SK-N-SH (cell line): ENCODE data around the gene IL11. TPM values are rescaled to one million over a fixed set of nuclear protein-coding genes. Genes with fewer than 3 reads are reported as not detected.

ENCODE experiments used
- CTCF ChIA-PET: fragments of 300-600, 350-600 bp; formaldehyde crosslinking; extraction: SDS; loops from one replicate; lab custom pipeline; 2021; lab: Yijun Ruan, JAX
- POLR2A ChIA-PET: fragments of 350-600 bp; sonication (Branson Sonifier 250); formaldehyde crosslinking; extraction: SDS; loops from one replicate; lab custom pipeline; 2020; ENCODE audit warnings: antibody characterized with exemption, inconsistent platforms; lab: Yijun Ruan, JAX
- DNase-seq: peaks from one replicate; pipeline ENCODE4 v3.0.0; 2012
- H2AFZ ChIP-seq: fragments of 200-600 bp; sonication (generic); 2 replicates; pipeline ENCODE4 v1.8.1; 2016; ENCODE audit warnings: antibody characterized with exemption, mild to moderate bottlenecking, low read depth
- H3F3A ChIP-seq: fragments of 200-600 bp; sonication (generic); replicated peaks from 2 replicates; pipeline ENCODE3; 2016; ENCODE audit warnings: antibody characterized with exemption, mild to moderate bottlenecking; ENCODE audit not compliant: insufficient read depth
- H3K27ac ChIP-seq, 2 experiments: fragments of 200-500 bp in 1 of 2; fragments of 200-600 bp in 1 of 2; sonication (Bioruptor generic) in 1 of 2; sonication (generic), shearing (Covaris generic) in 1 of 2; 2 replicates each; pipeline versions ENCODE4 v1.5.1 to v1.6.1; 2014 to 2016; ENCODE audit warnings: low read depth in 2 of 2, inconsistent platforms in 1 of 2, low read length in 1 of 2, mild to moderate bottlenecking in 1 of 2, mixed read lengths in 1 of 2
- H3K27me3 ChIP-seq: fragments of 200-600 bp; sonication (generic), shearing (Covaris generic); 2 replicates; pipeline ENCODE4 v1.6.1; 2016; ENCODE audit warnings: mixed run types; ENCODE audit not compliant: insufficient read depth
- H3K36me3 ChIP-seq, 2 experiments: fragments of 200-500 bp in 1 of 2; fragments of 200-600 bp in 1 of 2; sonication (Bioruptor generic) in 1 of 2; sonication (generic) in 1 of 2; replicated peaks in 1 of 2; 2 replicates each; pipeline versions ENCODE3 to v1.5.1; 2014 to 2016; ENCODE audit warnings: low read length in 1 of 2, mild to moderate bottlenecking in 1 of 2; ENCODE audit not compliant: insufficient read depth in 2 of 2, control insufficient read depth in 1 of 2
- H3K4me1 ChIP-seq, 2 experiments: fragments of 200-500 bp in 1 of 2; fragments of 200-600 bp in 1 of 2; sonication (Bioruptor generic) in 1 of 2; sonication (generic), shearing (Covaris generic) in 1 of 2; 2 replicates each; pipeline versions ENCODE4 v1.5.1 to v1.6.1; 2014 to 2016; ENCODE audit warnings: low read depth in 1 of 2, low read length in 1 of 2, mixed run types in 1 of 2; ENCODE audit not compliant: insufficient read depth in 2 of 2, control insufficient read depth in 1 of 2
- H3K4me2 ChIP-seq: fragments of 200-600 bp; sonication (generic), shearing (Covaris generic); 2 replicates; pipeline ENCODE4 v1.6.1; 2017; ENCODE audit warnings: mixed run types
- H3K4me3 ChIP-seq, 2 experiments: fragments of 200-500 bp in 1 of 2; fragments of 200-600 bp in 1 of 2; sonication (Bioruptor generic) in 1 of 2; sonication (generic), shearing (Covaris generic) in 1 of 2; 2 replicates each; pipeline versions ENCODE4 v1.5.1 to v1.8.1; 2014 to 2016; ENCODE audit warnings: low read depth in 2 of 2, inconsistent platforms in 1 of 2, low read length in 1 of 2, mild to moderate bottlenecking in 1 of 2, mixed read lengths in 1 of 2, moderate library complexity in 1 of 2
- H3K79me2 ChIP-seq: fragments of 200-600 bp; sonication (generic); 2 replicates; pipeline ENCODE4 v1.8.1; 2017; ENCODE audit warnings: mild to moderate bottlenecking; ENCODE audit not compliant: insufficient read depth
- H3K9ac ChIP-seq: fragments of 200-600 bp; sonication (generic); 2 replicates; pipeline ENCODE4 v1.6.1; 2017; ENCODE audit warnings: mixed run types
- H3K9me2 ChIP-seq: fragments of 200-600 bp; sonication (generic); 2 replicates; pipeline ENCODE4 v1.6.1; 2017; ENCODE audit warnings: mixed run types
- H3K9me3 ChIP-seq: fragments of 200-600 bp; sonication (generic); 2 replicates; pipeline ENCODE4 v1.6.1; 2017; ENCODE audit warnings: mixed run types, mild to moderate bottlenecking, moderate library complexity
- H4K20me1 ChIP-seq: fragments of 200-600 bp; sonication (generic); 2 replicates; pipeline ENCODE4 v1.6.1; 2017; ENCODE audit warnings: mild to moderate bottlenecking, mixed run types; ENCODE audit not compliant: insufficient read depth
- EP300 ChIP-seq, 2 experiments: IDR thresholded peaks; 2 replicates each; pipeline versions ENCODE4 v1.4.0 to v1.6.1; 2012; ENCODE audit warnings: borderline replicate concordance in 1 of 2, low read depth in 1 of 2, low read length in 1 of 2
- EZH2phosphoT487 ChIP-seq: fragments of 200-600 bp; sonication (generic); IDR thresholded peaks from 2 replicates; pipeline ENCODE4 v1.6.1; 2017; ENCODE audit warnings: low read depth, mixed run types, mild to moderate bottlenecking, antibody characterized with exemption, moderate library complexity, borderline replicate concordance
- FOXJ3 ChIP-seq: sonication (generic); formaldehyde crosslinking; IDR thresholded peaks from 2 replicates; pipeline ENCODE4 v1.5.1; 2020; ENCODE audit warnings: mild to moderate bottlenecking, missing genetic modification reagents
- GABPA ChIP-seq: IDR thresholded peaks from 2 replicates; pipeline ENCODE4 v1.4.0; 2012; ENCODE audit warnings: low read depth, mild to moderate bottlenecking
- GATA2 ChIP-seq: sonication (generic); formaldehyde crosslinking; IDR thresholded peaks from 2 replicates; pipeline ENCODE4 v1.5.0; 2020; ENCODE audit warnings: mild to moderate bottlenecking, missing genetic modification reagents
- MEF2A ChIP-seq: IDR thresholded peaks from 2 replicates; pipeline ENCODE4 v1.4.0; 2012; ENCODE audit warnings: low read depth, borderline replicate concordance
- NFIC ChIP-seq: IDR thresholded peaks from 2 replicates; pipeline ENCODE4 v1.4.0; 2012; ENCODE audit warnings: borderline replicate concordance
- NRF1 ChIP-seq: IDR thresholded peaks from 2 replicates; pipeline ENCODE4 v1.6.1; 2012; ENCODE audit warnings: low read depth, mild to moderate bottlenecking, low read length
- POLR2AphosphoS5 ChIP-seq: IDR thresholded peaks from 2 replicates; pipeline ENCODE4 v1.6.1; 2012; ENCODE audit warnings: low read depth, low read length
- RCOR1 ChIP-seq: fragments of 150-350 bp; IDR thresholded peaks from 2 replicates; pipeline ENCODE4 v1.6.1; 2017; ENCODE audit warnings: antibody characterized with exemption, low read length
- RFX5 ChIP-seq: IDR thresholded peaks from 2 replicates; pipeline ENCODE4 v1.6.1; 2012; ENCODE audit warnings: mild to moderate bottlenecking, improper control_type of control experiment, low read length
- RXRA ChIP-seq: IDR thresholded peaks from 2 replicates; pipeline ENCODE4 v1.4.0; 2012; ENCODE audit warnings: low read depth, mild to moderate bottlenecking, borderline replicate concordance
- SIN3A ChIP-seq: IDR thresholded peaks from 2 replicates; pipeline ENCODE4 v1.6.1; 2012; ENCODE audit warnings: low read depth, mild to moderate bottlenecking, low read length, moderate library complexity, borderline replicate concordance
- TEAD4 ChIP-seq: IDR thresholded peaks from 2 replicates; pipeline ENCODE4 v1.4.0; 2012; ENCODE audit warnings: mild to moderate bottlenecking, borderline replicate concordance; ENCODE audit not compliant: insufficient read depth
- USF1 ChIP-seq: IDR thresholded peaks from 2 replicates; pipeline ENCODE4 v1.4.0; 2012; ENCODE audit warnings: low read depth, borderline replicate concordance
- USF2 ChIP-seq: fragments of 150-350 bp; IDR thresholded peaks from 2 replicates; pipeline ENCODE4 v1.6.1; 2017; ENCODE audit warnings: antibody characterized with exemption, low read length, low read depth, borderline replicate concordance
- WGBS: methylation state at CpG from one replicate; pipeline ENCODE4 v1.1.6; 2017; ENCODE audit warnings: low lambda C conversion rate; 5-methylcytosine and 5-hydroxymethylcytosine counted together
- polyA plus RNA-seq, 3 experiments: library from polyadenylated mRNA; depleted of rRNA; stranded (reverse); fragments of >200 nt; gene quantifications; 2 replicates each; pipeline ENCODE4 v1.2.3, GENCODE V29; 2012
- TF ChIP-seq, protein P1 (sequence below): IDR thresholded peaks from 2 replicates; pipeline ENCODE4 v1.4.0; 2012; ENCODE audit warnings: low read depth
- TF ChIP-seq, protein P2 (sequence below): fragments of 200-600 bp; sonication (generic); IDR thresholded peaks from 2 replicates; pipeline ENCODE4 v1.6.1; 2017; ENCODE audit warnings: antibody characterized with exemption, mild to moderate bottlenecking, moderate library complexity

IL11 gene
- polyA plus RNA-seq, 1 of the 3 experiments (the other 2 are of a cell fraction), result 13.2 TPM

DNA sequence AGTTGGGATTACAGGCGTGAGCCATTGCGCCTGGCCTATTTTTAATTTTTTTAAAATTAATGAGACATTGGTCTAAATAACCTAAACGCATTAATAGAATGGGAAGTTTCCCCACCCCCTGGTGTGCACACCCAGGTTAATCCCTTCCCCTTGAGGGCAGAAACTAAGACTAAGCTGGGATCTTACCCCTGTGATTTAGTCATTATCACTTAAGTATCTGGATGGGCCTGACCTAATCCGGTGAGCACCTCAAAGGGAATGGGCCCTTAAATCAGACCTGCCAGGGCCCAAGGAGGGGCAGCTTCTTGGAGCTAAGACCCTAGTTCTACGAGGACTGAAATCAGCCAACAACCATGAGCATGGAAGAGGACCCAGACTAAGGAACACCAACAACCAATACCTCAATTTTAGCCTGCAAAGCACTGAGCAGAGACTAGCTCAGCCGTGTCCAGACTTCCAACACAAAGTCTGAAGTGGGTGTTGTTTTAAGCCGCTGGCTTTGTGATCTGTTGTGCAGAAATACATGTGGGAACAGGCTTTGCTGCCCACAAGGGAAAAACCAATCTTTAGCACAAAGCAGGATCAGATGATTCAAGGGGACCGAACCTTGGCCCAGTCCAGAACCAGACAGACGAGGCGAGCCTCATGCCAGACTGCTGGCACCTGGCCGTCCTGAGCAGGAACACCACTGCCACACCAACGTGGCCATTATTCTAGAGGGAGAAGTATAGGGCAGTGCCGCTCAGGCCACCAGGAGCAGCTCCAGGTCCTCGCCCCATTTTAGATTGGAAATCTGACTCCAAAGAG, 30.2 kb upstream of the IL11 start:
- WGBS, result 91% methylated on average over 11 of the region's 14 CpGs

DNA sequence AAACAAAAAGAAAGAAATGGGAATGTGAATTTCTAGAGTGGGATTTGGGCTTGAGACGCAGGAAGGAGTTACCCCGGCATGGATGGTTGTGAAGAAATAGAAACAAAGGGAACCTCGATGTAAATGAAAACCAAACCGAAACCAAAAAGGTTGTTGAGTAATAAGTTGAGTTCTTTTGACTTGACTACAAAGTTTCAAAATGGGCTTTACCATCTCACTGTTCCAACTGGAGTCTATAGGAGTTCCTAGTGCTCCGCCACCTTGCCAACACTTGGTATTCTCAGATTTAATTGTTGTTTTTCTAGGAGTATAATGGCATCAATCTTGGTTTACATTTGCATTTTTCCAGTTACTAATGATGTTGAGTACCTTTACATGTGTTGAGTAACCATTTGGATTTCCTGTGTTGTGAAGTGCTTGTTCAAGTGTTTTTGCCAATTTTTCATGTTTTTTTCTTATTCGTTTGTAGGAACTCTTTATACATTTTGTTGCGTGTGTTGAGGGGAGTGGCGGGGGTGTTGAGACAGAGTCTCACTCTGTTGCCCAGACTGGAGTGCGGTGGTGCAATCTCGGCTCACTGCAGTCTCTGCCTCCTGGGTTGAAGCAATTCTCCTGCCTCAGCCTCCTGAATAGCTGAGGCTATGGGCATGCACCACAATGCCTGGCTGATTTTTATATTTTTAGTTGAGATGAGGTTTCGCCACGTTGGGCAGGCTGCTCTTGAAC, 28.1 kb upstream of the IL11 start:
- Histone ChIP-seq H3K4me1 (peaks cover 7 to 8% of the 10 kb centered on the region in 2 experiments; a peak in 1 of 4 replicates), H3K9me3 (no peaks in the 10 kb centered on the region), H4K20me1 (peaks cover 29% of the 10 kb centered on the region), H3K4me3 (no peak overlapping the region), H2AFZ (no peak overlapping the region), H3K79me2 (peaks cover 15% of the 10 kb centered on the region; the same call in 1 of the 2 replicates)
- POLR2A ChIA-PET, result interaction anchor here (1.6 to 2.8 kb wide), 4 partner anchors 7 to 9 kb away, joined by 7 to 10 read pairs (median 8); partner anchors contain the start of gene UBE2S
- TF ChIP-seq RXRA (no peak), GATA2 (no peak), USF2 (no peak), FOXJ3 (CRISPR knock-in tag) (no peak), GABPA (no peak), EP300 (IDR thresholded peaks at IDR 0.05; ENCODE audit: borderline replicate concordance in 1 of 2, low read depth in 1 of 2, low read length in 1 of 2) (no peak), EZH2phosphoT487 (no peak), NFIC (no peak), POLR2AphosphoS5 (no peak), SIN3A (no peak), MEF2A (no peak), TEAD4 (no peak), RCOR1 (no peak), NRF1 (no peak), USF1 (no peak)
- TF ChIP-seq, protein P1, sequence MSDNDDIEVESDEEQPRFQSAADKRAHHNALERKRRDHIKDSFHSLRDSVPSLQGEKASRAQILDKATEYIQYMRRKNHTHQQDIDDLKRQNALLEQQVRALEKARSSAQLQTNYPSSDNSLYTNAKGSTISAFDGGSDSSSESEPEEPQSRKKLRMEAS, result no peak
- TF ChIP-seq, protein P2, sequence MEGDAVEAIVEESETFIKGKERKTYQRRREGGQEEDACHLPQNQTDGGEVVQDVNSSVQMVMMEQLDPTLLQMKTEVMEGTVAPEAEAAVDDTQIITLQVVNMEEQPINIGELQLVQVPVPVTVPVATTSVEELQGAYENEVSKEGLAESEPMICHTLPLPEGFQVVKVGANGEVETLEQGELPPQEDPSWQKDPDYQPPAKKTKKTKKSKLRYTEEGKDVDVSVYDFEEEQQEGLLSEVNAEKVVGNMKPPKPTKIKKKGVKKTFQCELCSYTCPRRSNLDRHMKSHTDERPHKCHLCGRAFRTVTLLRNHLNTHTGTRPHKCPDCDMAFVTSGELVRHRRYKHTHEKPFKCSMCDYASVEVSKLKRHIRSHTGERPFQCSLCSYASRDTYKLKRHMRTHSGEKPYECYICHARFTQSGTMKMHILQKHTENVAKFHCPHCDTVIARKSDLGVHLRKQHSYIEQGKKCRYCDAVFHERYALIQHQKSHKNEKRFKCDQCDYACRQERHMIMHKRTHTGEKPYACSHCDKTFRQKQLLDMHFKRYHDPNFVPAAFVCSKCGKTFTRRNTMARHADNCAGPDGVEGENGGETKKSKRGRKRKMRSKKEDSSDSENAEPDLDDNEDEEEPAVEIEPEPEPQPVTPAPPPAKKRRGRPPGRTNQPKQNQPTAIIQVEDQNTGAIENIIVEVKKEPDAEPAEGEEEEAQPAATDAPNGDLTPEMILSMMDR, result no peak
- TF ChIP-seq, all 33 proteins: peak for 0
- Histone ChIP-seq H3K9me2 (no peaks in the 10 kb centered on the region), H3K27ac (no peak overlapping the region), H3K4me2 (no peak overlapping the region), H3F3A (peaks cover 46% of the 10 kb centered on the region), H3K27me3 (no peaks in the 10 kb centered on the region), H3K36me3 (peaks cover 18 to 28% of the 10 kb centered on the region in 2 experiments), H3K9ac (no peak overlapping the region)
- 98% methylated on average over 10 of the region's 12 CpGs for WGBS
- DNase-seq, result no peak
- CTCF ChIA-PET, result interaction anchor here (0.9 to 2.9 kb wide), 2 partner anchors 20 to 97 kb away, joined by 3 to 8 read pairs; no protein-coding TSS in a partner anchor

More for the DNA sequence above, 30.2 kb upstream of the IL11 start:
- Histone ChIP-seq H3K27ac (no peak overlapping the region; a peak in 1 of 4 replicates), H3K27me3 (no peaks in the 10 kb centered on the region), H2AFZ (no peak overlapping the region), H3K4me3 (no peak overlapping the region), H3K9ac (no peak overlapping the region), H3K79me2 (peaks cover 36% of the 10 kb centered on the region), H3K4me1 (peaks cover 9 to 12% of the 10 kb centered on the region in 2 experiments; a peak in 2 of 4 replicates), H3F3A (peaks cover 50% of the 10 kb centered on the region), H3K9me2 (no peaks in the 10 kb centered on the region), H4K20me1 (peaks cover 49% of the 10 kb centered on the region), H3K4me2 (no peak overlapping the region), H3K36me3 (peaks cover 26 to 30% of the 10 kb centered on the region in 2 experiments), H3K9me3 (no peaks in the 10 kb centered on the region)
- ChIA-PET POLR2A (interaction anchor here (1.0 to 2.8 kb wide), 5 partner anchors 7 to 41 kb away, joined by 3 to 10 read pairs (median 8); partner anchors contain the start of gene UBE2S), CTCF (interaction anchor here (1.4 to 2.2 kb wide), 3 partner anchors 12 to 109 kb away, joined by 4 to 5 read pairs (median 5); no protein-coding TSS in a partner anchor)
- no peak for TF ChIP-seq RFX5
- no peak for DNase-seq
